Activated CD8-positive, alpha-beta memory T cell treated with anti-CD3 and anti-CD28 coated beads, Interleukin-2, amount 10 ng/mL, durations not matched to agents 7 days and 5 days (primary cell): Measurements from ENCODE around the gene KLHL4. TPM values are rescaled to one million over a fixed set of nuclear protein-coding genes. Genes with fewer than 3 reads are reported as not detected.
"Not testable (repeated sequence)": the region's sequence is repeated elsewhere in the genome, so short reads cannot be mapped to it uniquely, and the experiment has no call there.

Source experiments
- ATAC-seq: fragments of 150-1000 bp; cut with Tn5 transposase; one replicate; pipeline ENCODE4 v1.10.0; 2021; ENCODE audit warnings: moderate library complexity
- CTCF ChIA-PET: fragments of 350-600 bp; sonication (Branson Sonifier 250); formaldehyde crosslinking; loops from one replicate; lab custom pipeline; 2021; ENCODE audit warnings: antibody characterized with exemption; lab: Charles Lee
- DNase-seq: peaks from one replicate; pipeline ENCODE4 v3.0.0-alpha.2; 2020
- H3K27ac Mint-ChIP-seq: one replicate; pipeline ENCODE4 v1.8.0; 2021; ENCODE audit warnings: mild to moderate bottlenecking, mixed read lengths
- H3K27me3 Mint-ChIP-seq: one replicate; pipeline ENCODE4 v1.8.0; 2021; ENCODE audit warnings: mixed read lengths
- H3K36me3 Mint-ChIP-seq: one replicate; pipeline ENCODE4 v1.8.0; 2021; ENCODE audit warnings: mild to moderate bottlenecking, mixed read lengths
- H3K4me1 Mint-ChIP-seq: one replicate; pipeline ENCODE4 v1.8.0; 2021; ENCODE audit warnings: mixed read lengths
- H3K4me3 Mint-ChIP-seq: one replicate; pipeline ENCODE4 v1.8.0; 2021; ENCODE audit warnings: mild to moderate bottlenecking, moderate library complexity, mixed read lengths
- H3K9me3 Mint-ChIP-seq: one replicate; pipeline ENCODE4 v1.8.0; 2022; ENCODE audit warnings: low read depth, mixed read lengths
- total RNA-seq, 2 experiments: library from RNA; stranded (reverse); gene quantifications; one replicate each; pipeline ENCODE4 v1.2.3, GENCODE V29; 2021

The KLHL4 gene
- total RNA-seq, 2 experiments from 2014 or later: 0.23 to 0.28 TPM

- Mint-ChIP-seq H3K4me3 (no peak overlapping the region), H3K36me3 (no peaks in the 10 kb centered on the region), H3K4me1 (no peaks in the 10 kb centered on the region), H3K9me3 (no peaks in the 10 kb centered on the region), H3K27ac (no peak overlapping the region), H3K27me3 (no peaks in the 10 kb centered on the region)
- DNase-seq (no peak), ATAC-seq (no peak)
- CTCF ChIA-PET: no interaction called here
Measured at GRCh38 chrX:87693204-87693603, 175.6 kb downstream of the KLHL4 start.

- no peaks in the 10 kb centered on the region for H3K36me3 Mint-ChIP-seq
- CTCF ChIA-PET: no interaction called here
- no peak overlapping the region for H3K27ac Mint-ChIP-seq
Measured at GRCh38 chrX:87697409-87697808, 179.8 kb downstream of the KLHL4 start.

GRCh38 chrX:87702795-87703194 lies 185.2 kb downstream of the KLHL4 start:
- DNase-seq (no peak), ATAC-seq (no peak)
- Mint-ChIP-seq H3K27me3 (no peaks in the 10 kb centered on the region), H3K27ac (no peak overlapping the region), H3K9me3 (peaks cover 6% of the 10 kb centered on the region), H3K4me1 (no peaks in the 10 kb centered on the region), H3K4me3 (no peak overlapping the region), H3K36me3 (no peaks in the 10 kb centered on the region)
- CTCF ChIA-PET: no interaction called here

More at GRCh38 chrX:87697409-87697808, 179.8 kb downstream of the KLHL4 start:
- H3K4me3 Mint-ChIP-seq: no peak overlapping the region
- H3K4me1 Mint-ChIP-seq: no peaks in the 10 kb centered on the region
- no peak for DNase-seq
- H3K9me3 Mint-ChIP-seq: peaks cover 3% of the 10 kb centered on the region
- no peaks in the 10 kb centered on the region for H3K27me3 Mint-ChIP-seq
- no peak for ATAC-seq

GRCh38 chrX:87703469-87703868 lies 185.9 kb downstream of the KLHL4 start:
- H3K4me1 Mint-ChIP-seq, ATAC-seq, DNase-seq, H3K36me3 Mint-ChIP-seq, H3K27ac Mint-ChIP-seq, CTCF ChIA-PET, H3K27me3 Mint-ChIP-seq, H3K9me3 Mint-ChIP-seq, H3K4me3 Mint-ChIP-seq: not testable (repeated sequence)

GRCh38 chrX:87706134-87706533 lies 188.5 kb downstream of the KLHL4 start:
- DNase-seq (no peak), ATAC-seq (no peak)
- H3K4me1 Mint-ChIP-seq: no peaks in the 10 kb centered on the region
- H3K27ac Mint-ChIP-seq: no peak overlapping the region
- peaks cover 9% of the 10 kb centered on the region for H3K9me3 Mint-ChIP-seq
- no peaks in the 10 kb centered on the region for H3K36me3 Mint-ChIP-seq
- CTCF ChIA-PET: no interaction called here
- no peak overlapping the region for H3K4me3 Mint-ChIP-seq
- H3K27me3 Mint-ChIP-seq: no peaks in the 10 kb centered on the region

- no peak for DNase-seq
- Mint-ChIP-seq H3K9me3 (peaks cover 8% of the 10 kb centered on the region), H3K27me3 (no peaks in the 10 kb centered on the region), H3K36me3 (no peaks in the 10 kb centered on the region), H3K4me3 (no peak overlapping the region), H3K4me1 (no peaks in the 10 kb centered on the region), H3K27ac (no peak overlapping the region)
- no peak for ATAC-seq
- CTCF ChIA-PET: no interaction called here
Measured at GRCh38 chrX:87710580-87710979, 193.0 kb downstream of the KLHL4 start.
